SU-DHL-6 (cell line): ENCODE data around the gene C19orf25.

Source experiments
- H2AFZ ChIP-seq: fragments of 200-600 bp; sonication (generic); 2 replicates; pipeline ENCODE4 v1.6.1; 2014; ENCODE audit warnings: low read depth, mild to moderate bottlenecking, moderate library complexity, mixed read lengths, antibody characterized with exemption, low read length; ENCODE audit not compliant: severe bottlenecking
- H3F3A ChIP-seq: fragments of 200-600 bp; shearing (Covaris generic); 2 replicates; pipeline ENCODE4 v1.6.0; 2016; ENCODE audit warnings: antibody characterized with exemption, mild to moderate bottlenecking; ENCODE audit not compliant: insufficient read depth
- H3K27ac ChIP-seq: fragments of 200-600 bp; sonication (generic); 2 replicates; pipeline ENCODE4 v1.5.1; 2016; ENCODE audit warnings: low read depth, mild to moderate bottlenecking, low read length, moderate library complexity, mixed read lengths
- H3K27me3 ChIP-seq: fragments of 200-600 bp; sonication (generic), shearing (Covaris generic); 2 replicates; pipeline ENCODE4 v1.6.0; 2014; ENCODE audit warnings: mild to moderate bottlenecking, low read length
- H3K36me3 ChIP-seq: fragments of 200-600 bp; sonication (generic); 2 replicates; pipeline ENCODE4 v1.6.1; 2014; ENCODE audit warnings: mild to moderate bottlenecking, low read length, mixed read lengths
- H3K4me2 ChIP-seq: fragments of 300-600, 200-600 bp; shearing (Covaris generic), sonication (generic); 2 replicates; pipeline ENCODE4 v1.6.0; 2014; ENCODE audit warnings: low read length, low read depth, mild to moderate bottlenecking; ENCODE audit not compliant: poor library complexity, severe bottlenecking
- H3K4me3 ChIP-seq: fragments of 200-600 bp; sonication (generic); 2 replicates; pipeline ENCODE4 v1.5.1; 2014; ENCODE audit warnings: antibody characterized with exemption, low read length, mild to moderate bottlenecking, mixed read lengths; ENCODE audit not compliant: insufficient read depth, poor library complexity, severe bottlenecking
- H3K79me2 ChIP-seq: fragments of 200-600 bp; sonication (generic); 2 replicates; pipeline ENCODE4 v1.6.1; 2014; ENCODE audit warnings: mild to moderate bottlenecking, low read length, moderate library complexity; ENCODE audit not compliant: insufficient read depth
- H3K9ac ChIP-seq: fragments of 200-600 bp; sonication (generic); 2 replicates; pipeline ENCODE4 v1.7.0; 2014; ENCODE audit warnings: mild to moderate bottlenecking, low read length
- H3K9me2 ChIP-seq: fragments of 200-600 bp; sonication (generic); replicated peaks from 2 replicates; pipeline ENCODE4 v1.6.1; 2014; ENCODE audit warnings: low read length; ENCODE audit not compliant: insufficient read depth
- H3K9me3 ChIP-seq: fragments of 200-600 bp; sonication (generic); 2 replicates; pipeline ENCODE4 v1.6.1; 2014; ENCODE audit warnings: low read length, mixed read lengths; ENCODE audit not compliant: insufficient read depth
- H4K20me1 ChIP-seq: fragments of 200-600 bp; sonication (generic); 2 replicates; pipeline ENCODE4 v1.6.1; 2014; ENCODE audit warnings: low read depth, mild to moderate bottlenecking, antibody characterized with exemption, low read length, moderate library complexity, mixed read lengths
- EZH2phosphoT487 ChIP-seq: fragments of 200-600 bp; sonication (generic), shearing (Covaris generic); conservative IDR thresholded peaks from 2 replicates; pipeline ENCODE4 v1.6.1; 2018; ENCODE audit warnings: mild to moderate bottlenecking, antibody characterized with exemption, low read length, moderate library complexity, mixed read lengths
- TF ChIP-seq, protein P1 (sequence below): fragments of 200-600 bp; sonication (generic); IDR thresholded peaks from one replicate; pipeline ENCODE4 v1.5.1; 2017; ENCODE audit warnings: antibody characterized with exemption, mild to moderate bottlenecking, low read length, moderate library complexity; ENCODE audit not compliant: insufficient read depth, poor library complexity, severe bottlenecking

The C19orf25 gene

GRCh38 chr19:1503925-1504773 lies 25.1 kb upstream of the C19orf25 start:
- no peaks in the 10 kb centered on the region for H3F3A ChIP-seq
- no peak overlapping the region for H3K4me2 ChIP-seq
- no peaks in the 10 kb centered on the region for H3K9me3 ChIP-seq
- H3K79me2 ChIP-seq = no peaks in the 10 kb centered on the region
- TF ChIP-seq EZH2phosphoT487 = no peak
- TF ChIP-seq, protein P1, sequence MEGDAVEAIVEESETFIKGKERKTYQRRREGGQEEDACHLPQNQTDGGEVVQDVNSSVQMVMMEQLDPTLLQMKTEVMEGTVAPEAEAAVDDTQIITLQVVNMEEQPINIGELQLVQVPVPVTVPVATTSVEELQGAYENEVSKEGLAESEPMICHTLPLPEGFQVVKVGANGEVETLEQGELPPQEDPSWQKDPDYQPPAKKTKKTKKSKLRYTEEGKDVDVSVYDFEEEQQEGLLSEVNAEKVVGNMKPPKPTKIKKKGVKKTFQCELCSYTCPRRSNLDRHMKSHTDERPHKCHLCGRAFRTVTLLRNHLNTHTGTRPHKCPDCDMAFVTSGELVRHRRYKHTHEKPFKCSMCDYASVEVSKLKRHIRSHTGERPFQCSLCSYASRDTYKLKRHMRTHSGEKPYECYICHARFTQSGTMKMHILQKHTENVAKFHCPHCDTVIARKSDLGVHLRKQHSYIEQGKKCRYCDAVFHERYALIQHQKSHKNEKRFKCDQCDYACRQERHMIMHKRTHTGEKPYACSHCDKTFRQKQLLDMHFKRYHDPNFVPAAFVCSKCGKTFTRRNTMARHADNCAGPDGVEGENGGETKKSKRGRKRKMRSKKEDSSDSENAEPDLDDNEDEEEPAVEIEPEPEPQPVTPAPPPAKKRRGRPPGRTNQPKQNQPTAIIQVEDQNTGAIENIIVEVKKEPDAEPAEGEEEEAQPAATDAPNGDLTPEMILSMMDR = no peak
- H4K20me1 ChIP-seq = no peaks in the 10 kb centered on the region
- H3K9ac ChIP-seq = no peak overlapping the region
- no peak overlapping the region for H2AFZ ChIP-seq
- H3K4me3 ChIP-seq = no peak overlapping the region
- H3K27me3 ChIP-seq = no peaks in the 10 kb centered on the region
- no peak overlapping the region for H3K27ac ChIP-seq
- no peaks in the 10 kb centered on the region for H3K9me2 ChIP-seq
- no peaks in the 10 kb centered on the region for H3K36me3 ChIP-seq

- no peaks in the 10 kb centered on the region for H3K9me2 ChIP-seq
- no peaks in the 10 kb centered on the region for H3F3A ChIP-seq
- no peaks in the 10 kb centered on the region for H4K20me1 ChIP-seq
- no peak overlapping the region for H2AFZ ChIP-seq
- no peaks in the 10 kb centered on the region for H3K27me3 ChIP-seq
- H3K27ac ChIP-seq = no peak overlapping the region
- no peaks in the 10 kb centered on the region for H3K79me2 ChIP-seq
- no peak overlapping the region for H3K9ac ChIP-seq
- H3K9me3 ChIP-seq = no peaks in the 10 kb centered on the region
- no peaks in the 10 kb centered on the region for H3K36me3 ChIP-seq
- TF ChIP-seq EZH2phosphoT487 = no peak
- TF ChIP-seq, protein P1 = peak; percentile 59
- H3K4me2 ChIP-seq = no peak overlapping the region
- no peak overlapping the region for H3K4me3 ChIP-seq
Measured at GRCh38 chr19:1503089-1503924, 24.3 kb upstream of the C19orf25 start.

GRCh38 chr19:1502433-1503088 lies 23.5 kb upstream of the C19orf25 start:
- Histone ChIP-seq H3K27ac (no peak overlapping the region), H2AFZ (no peak overlapping the region), H3K9me2 (no peaks in the 10 kb centered on the region), H3K9me3 (no peaks in the 10 kb centered on the region), H3K79me2 (no peaks in the 10 kb centered on the region), H4K20me1 (no peaks in the 10 kb centered on the region), H3F3A (no peaks in the 10 kb centered on the region), H3K4me2 (no peak overlapping the region), H3K4me3 (no peak overlapping the region), H3K36me3 (no peaks in the 10 kb centered on the region), H3K9ac (no peak overlapping the region), H3K27me3 (no peaks in the 10 kb centered on the region)
- TF ChIP-seq, protein P1 = no peak
- no peak for TF ChIP-seq EZH2phosphoT487
